Hair follicle dermal papilla cell (primary cell): ENCODE measurements around the gene ANKRD31. TPM values are rescaled to one million over a fixed set of nuclear protein-coding genes. Genes with fewer than 3 reads are reported as not detected.

Experiments
- small RNA-seq: library from RNA; depleted of rRNA; stranded (forward); fragments of <200 nt; gene quantifications from one replicate; pipeline ENCODE3, GENCODE V24; 2012
- total RNA-seq: library from RNA; depleted of rRNA; stranded (reverse); fragments of >200 nt; gene quantifications from 2 replicates; pipeline ENCODE4 v1.2.3, GENCODE V29; 2012

The ANKRD31 gene, protein sequence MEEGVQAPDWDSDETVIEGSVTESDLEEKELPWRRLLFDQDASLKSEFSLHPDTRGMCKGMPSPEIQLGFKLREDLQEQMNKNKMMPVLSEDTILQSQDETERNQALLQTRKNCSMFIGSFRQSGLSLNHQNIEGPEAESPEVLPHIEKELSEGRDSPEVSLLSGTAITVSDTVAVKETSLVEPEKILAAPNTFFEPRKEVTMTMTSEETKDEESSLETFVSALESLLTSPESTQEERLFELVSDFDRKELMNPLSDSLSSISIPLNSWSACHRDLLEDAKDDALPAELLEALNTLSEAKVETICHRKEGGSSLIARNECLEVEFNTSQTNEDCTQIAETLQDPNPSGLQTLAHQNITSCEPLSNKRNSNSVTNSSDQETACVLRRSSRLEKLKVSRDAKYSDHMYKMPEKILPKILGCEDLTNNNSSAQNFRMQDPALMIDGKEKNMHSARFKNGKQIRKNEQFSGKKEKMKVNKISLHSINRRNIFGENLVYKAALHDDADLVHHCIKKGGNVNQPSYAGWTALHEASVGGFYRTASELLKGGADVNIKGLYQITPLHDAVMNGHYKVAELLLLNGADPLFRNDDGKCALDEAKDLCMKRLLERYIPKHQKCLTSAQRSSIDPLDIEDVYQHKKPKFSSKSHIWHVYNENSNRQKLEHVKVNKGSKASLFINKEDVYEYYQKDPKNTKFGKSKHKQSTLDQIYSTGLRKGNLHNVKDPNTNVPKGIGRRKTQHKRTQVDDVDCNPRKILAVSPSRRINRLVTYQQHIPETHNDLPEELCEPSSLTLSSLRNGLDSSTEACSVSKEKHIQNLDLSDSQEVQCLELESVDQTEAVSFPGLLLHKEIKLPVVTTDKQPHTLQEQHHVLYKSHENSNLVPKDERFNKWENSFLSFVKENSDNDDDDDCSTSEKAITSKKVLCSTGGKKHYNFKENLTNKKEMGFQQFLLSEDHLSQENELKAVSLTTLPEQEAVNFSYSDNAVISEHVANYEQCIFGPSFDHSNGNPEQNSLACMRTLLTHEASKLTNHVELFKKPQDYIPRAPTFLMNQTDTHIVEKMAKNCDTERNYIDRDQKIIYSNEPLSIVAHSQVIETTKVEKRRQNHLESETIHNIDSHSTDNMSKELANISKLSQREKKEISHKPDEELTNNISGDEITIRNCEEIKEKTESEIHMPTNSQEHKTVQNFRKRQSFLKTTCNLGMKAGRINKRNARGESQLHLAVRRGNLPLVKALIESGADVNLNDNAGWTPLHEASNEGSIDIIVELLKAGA (N-terminal part only)
- total RNA-seq = 0.24 and 0.32 TPM in 2 replicates

DNA sequence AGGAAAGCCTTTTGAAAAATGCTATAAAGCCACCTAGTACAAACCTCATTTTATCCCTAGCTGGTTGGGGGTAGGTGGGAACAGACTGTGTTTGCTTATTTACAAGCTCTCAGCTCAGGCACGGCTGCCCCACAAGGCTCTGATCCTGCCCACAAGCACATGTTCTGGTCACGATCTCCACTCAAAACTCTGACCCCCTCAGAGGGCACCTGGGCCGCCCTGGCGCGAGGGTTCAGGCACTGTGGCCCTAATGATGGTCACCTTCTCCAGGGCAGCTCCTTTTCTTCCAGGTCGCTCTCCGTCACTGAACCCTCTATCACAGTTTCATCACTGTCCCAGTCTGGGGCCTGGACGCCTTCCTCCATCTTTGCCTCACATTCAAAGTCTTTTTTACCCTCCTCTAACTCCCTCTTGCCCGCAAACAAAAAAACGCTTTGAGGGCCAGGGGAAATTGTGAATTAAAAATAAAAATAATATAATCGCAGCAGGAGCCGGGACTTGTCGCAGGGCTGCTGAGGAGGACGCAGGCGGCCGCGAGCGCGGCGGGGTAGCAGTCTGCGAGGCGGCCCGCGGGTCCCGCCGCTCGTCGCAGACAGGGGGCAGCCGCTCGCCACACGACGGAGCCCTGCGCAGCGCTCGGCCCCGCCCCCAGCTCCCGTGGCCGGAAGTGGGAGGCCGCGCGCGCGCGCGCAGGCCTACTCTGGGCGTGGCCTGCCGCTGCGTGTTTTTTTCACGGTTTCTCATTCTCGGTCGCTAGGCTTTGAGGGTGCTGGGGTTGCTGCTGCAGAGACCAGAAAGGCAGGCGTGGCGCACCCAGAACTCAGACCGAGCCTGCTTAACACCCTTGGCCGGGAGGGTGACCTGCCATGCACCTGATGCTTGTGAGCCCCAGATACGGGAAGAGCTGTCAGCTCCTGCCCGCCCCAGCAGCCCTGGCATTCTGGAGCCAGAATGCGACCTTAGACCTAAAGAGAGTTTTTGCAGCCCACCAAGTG, at the start of gene ANKRD31:
ANKRD31 (minus strand) TSS at position 557 of the 995 bp plus-strand sequence; CDS start at position 365, 192 bp downstream.

DNA sequence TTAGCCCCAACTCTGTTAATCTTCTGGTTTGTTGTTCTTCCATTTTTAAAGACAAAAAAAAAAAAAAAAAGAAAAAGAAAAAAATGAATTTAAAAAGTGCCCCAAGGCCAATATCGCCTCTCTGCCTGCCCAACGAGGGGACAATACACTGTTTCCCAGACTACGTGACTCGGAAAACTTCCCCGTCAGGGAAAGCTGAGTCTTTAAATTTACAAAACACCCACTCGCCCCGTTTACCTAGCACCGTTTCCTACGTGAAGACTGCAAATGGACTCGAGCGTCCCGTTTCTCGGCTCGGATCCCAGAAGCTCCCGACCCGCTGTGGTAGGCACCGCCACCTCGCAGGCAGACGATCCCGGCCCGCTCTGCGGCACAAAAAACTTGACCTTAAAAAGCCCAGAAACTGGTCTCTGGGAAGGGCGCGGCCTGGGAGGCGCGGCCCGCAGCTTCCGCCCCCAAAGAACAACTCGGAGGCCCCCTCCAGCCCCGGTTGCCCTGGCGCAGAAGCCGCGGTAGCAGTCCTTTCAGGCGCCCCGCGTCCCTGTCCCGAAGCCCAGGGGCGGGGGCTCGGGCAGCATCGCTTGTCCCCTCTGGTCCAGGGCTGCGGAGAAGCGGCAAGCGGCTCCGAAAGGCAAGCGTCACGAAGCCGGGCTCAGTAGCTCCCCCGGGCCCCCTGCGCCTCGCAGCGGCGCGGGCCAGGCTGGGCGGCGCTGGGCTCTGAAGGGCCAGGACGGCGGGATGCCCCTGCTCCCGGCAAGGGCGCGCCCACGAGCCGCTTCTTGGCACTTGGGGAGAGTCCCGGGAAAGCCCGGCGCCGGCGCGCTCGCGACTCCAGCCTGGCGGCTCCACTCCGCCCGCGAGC, 184.3 kb downstream of the ANKRD31 start, which contains the start of gene GCNT4:
GCNT4 (minus strand) TSS at position 367 of the 862 bp plus-strand sequence. CDS start 22,521 bp downstream, outside the sequence.

Small RNA genes within 50 kb of the gene (small RNA-seq; reads per million reads assigned to genes)
- not detected for gene SUMO2P5

Other genes with a start within 250 kb of the ANKRD31 start
- 19.5 and 24.8 TPM in 2 replicates for gene GCNT4, start 184.3 kb downstream of the ANKRD31 start, total RNA-seq
- gene HMGCR, start 100.3 kb upstream of the ANKRD31 start, total RNA-seq = 107 and 112 TPM in 2 replicates